Right renal cortex interstitium (tissue), 3 donors: ENCODE data around the gene HIP1R. TPM values are rescaled to one million over a fixed set of nuclear protein-coding genes. Genes with fewer than 3 reads are reported as not detected.

Source experiments
- DNase-seq, 3 donors: peaks; one replicate each; pipeline ENCODE4 v3.0.0-alpha.2; 2013; ENCODE audit warnings: low read depth in 3 of 3, low spot score in 2 of 3
- polyA plus RNA-seq, 3 donors: library from polyadenylated mRNA; unstranded; fragments of 120-200 nt; gene quantifications; one replicate each; pipeline ENCODE4 v1.2.1, GENCODE V29; 2013; ENCODE audit not compliant: insufficient read length in 3 of 3

Gene HIP1R
- polyA plus RNA-seq, 3 donors, result 54.6 to 56.9 (median 55.0) TPM

GRCh38 chr12:122830517-122831214 is 4.6 kb upstream of the HIP1R start:
- DNase-seq, result no peak

- DNase-seq, result peak; percentile 63 to 69 (median 65)
Observed at GRCh38 chr12:122834104-122834920, 945 bp upstream of the HIP1R start.

- no peak for DNase-seq
Observed at GRCh38 chr12:122835750-122836026, 431 bp downstream of the HIP1R start.

- DNase-seq, result peak in 1 of 3 donors; percentile 39
Observed at GRCh38 chr12:122836027-122836921, 1.0 kb downstream of the HIP1R start.

DNA sequence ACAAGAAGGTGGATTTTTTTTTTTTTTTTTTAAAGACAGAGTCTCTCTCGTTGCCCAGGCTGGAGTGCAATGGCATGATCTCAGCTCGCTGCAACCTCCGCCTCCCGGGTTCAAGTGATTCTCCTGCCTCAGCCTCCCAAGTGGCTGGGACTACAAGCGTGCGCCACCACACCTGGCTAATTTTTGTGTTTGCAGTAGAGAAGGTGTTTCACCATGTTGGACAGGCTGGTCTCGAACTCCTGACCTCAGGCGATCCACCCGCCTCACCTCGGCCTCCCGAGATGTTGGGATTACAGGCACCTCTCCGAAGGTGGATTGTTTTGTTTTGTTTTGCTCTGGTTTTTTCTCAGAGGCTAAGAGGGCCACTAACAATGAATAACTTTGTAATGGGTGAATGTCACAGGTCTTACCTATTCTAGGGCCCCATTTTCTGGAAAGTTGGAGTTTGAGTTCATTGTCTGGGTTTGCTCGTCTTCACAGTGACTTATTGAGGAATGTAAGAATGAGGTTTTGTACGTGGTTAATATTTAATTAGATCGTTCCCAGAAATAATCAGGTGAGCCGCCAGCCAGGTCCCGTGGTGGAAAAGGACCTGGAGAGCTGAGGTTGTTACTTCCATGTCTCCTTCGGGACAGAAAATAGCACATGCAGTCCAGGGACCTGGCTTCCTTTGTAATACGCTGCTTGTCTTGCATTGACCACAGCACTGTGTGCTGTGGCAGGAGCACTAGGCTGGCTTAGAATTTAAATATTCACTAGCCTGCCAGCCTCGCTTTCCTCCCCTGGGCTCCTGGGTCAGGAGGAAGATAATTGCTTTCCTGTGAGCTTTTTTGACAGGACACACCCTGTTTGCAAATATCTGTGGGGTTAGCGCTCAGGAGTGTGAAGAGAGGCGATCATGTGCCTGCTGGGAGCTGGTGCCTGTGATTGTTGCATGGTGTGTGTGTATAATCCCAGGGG is 2.3 kb downstream of the HIP1R start:
- DNase-seq, result no peak

GRCh38 chr12:122838841-122839240 is 3.6 kb downstream of the HIP1R start:
- DNase-seq, result no peak

GRCh38 chr12:122839907-122840554 is 4.8 kb downstream of the HIP1R start:
- no peak for DNase-seq

DNA sequence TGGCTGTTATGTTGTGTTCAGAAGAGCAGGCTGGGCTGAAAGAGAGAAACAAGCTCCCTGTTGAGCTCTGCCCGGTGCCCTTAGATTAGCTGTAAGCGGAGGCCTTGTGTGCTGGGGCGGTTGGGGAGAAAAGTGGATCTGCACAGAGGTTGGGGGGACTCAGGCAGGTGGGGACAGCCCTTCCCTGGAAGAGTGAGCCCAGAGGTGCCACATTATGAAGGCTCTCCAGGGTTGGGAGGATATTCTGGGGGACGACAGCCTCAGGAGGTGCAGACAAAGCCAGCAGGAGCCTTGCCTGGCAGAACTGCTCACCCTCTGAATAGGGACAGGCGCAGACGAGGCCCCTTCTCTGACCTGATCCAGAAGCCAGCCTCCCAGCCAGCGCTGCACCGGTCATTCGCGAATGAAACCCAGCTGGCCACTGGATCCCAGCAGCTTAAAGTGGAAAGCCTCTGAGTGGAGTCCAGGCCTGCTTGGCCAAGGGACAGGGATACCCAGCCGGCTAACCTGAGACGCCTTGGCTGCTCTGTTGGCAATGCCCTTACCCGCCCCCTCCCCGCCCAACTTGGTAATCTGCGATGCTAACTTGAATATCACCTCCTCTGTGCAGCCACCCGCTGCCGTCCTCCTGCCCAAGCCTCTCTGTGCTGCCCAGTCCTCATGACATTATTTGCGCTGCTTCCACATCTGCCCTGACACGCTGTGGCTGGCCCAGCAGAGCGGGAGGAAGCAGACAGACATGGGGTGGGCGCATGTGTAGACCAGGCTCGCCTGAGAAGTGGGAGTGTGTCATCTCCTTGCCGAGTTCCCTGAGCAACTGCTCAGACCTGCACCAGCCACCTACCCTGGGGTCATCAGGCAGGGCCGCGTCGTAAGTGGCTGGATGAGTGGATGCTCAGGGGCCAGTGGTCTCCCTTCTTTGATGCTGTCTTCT is 5.6 kb downstream of the HIP1R start:
- DNase-seq, result no peak

DNA sequence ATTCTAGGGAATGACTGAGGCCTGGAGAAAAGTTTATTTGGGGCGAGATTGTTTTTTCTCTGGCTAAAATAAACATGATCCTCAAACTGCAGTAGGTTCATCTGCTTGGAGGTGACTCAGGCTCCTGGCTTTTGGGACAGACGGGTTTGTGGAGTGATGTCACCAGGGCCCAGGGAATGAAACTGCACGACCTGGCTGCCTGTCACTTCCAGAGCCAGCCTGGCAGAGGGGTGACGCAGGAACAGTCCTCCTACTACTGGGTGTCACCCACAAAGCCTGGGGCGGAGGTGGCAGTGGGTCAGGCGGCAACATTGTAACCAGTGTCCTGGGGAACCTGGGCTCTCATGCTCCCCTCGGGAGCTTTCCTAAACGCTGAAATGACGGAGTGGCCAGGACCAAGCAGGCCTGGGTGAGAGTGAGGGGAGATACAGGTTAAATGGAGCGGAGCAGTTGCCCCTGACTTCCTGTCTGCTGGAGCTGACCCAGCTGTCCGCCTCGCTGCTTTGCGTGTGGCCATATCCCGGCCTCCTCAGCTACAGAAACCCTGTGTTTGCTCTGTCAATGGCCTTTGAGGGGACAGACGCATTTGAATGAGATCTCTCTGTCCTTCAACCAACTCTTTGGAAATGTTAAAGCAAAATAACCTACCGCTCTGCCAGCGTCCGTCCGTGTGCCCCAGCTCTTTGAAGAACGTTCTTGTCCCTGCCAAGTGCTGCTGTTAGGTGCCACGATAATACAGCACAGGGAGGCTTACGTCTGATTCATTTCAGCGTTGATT is 6.5 kb downstream of the HIP1R start:
- peak in 1 of 3 donors; percentile 54 for DNase-seq

- DNase-seq, result no peak
Observed at GRCh38 chr12:122842505-122843405, 7.5 kb downstream of the HIP1R start.

GRCh38 chr12:122843455-122843854 is 8.2 kb downstream of the HIP1R start:
- DNase-seq, result no peak

DNA sequence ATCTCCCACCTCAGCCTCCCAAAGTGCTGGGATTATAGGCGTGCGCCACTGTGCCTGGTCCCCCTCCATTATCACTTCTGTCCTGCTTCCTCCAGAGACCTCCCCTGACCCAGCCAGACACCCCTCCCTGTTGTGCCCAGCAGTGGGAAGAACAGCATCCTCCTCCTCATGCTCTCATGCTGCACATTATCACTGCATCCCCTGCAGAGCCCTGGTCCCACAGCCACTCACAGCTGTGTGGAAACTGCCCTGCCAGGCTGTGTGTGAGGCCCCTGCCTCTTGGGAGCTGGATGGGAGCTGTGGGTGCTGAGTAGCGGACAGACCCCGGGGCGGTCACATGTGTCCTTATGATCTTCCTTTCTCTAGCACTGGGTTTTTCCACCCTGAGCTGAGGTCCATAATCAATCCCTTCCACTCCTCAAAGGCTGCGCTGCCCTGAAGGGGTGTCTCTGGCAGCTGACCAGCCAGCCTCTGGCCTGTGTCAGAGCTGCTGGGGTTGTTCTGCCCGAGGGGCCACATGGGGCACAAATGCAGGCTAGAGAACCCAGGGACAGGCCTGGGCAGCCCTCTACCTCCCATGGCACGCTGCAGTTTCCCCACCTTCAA is 9.2 kb downstream of the HIP1R start:
- DNase-seq, result no peak

GRCh38 chr12:122845041-122845864 is 10.0 kb downstream of the HIP1R start:
- no peak for DNase-seq

GRCh38 chr12:122845865-122846621 is 10.8 kb downstream of the HIP1R start:
- DNase-seq, result no peak
